OCI-LY3 (cell line): Measurements from ENCODE around the gene NGF.

Experiments used
- CTCF ChIP-seq: fragments of 200-600, 300-600 bp; sonication (generic); IDR thresholded peaks from 2 replicates; pipeline ENCODE4 v1.5.1; 2014; ENCODE audit warnings: antibody characterized with exemption, low read length, low read depth
- EZH2phosphoT487 ChIP-seq: fragments of 200-600 bp; shearing (Covaris generic); IDR thresholded peaks from 2 replicates; pipeline ENCODE4 v1.6.1; 2018; ENCODE audit warnings: antibody characterized with exemption, mixed run types, low read depth

GRCh38 chr1:115363171-115363570, 25.1 kb upstream of the NGF start:
- TF ChIP-seq CTCF = no peak
- no peak for TF ChIP-seq EZH2phosphoT487
